Loucy (cell line): Measurements from ENCODE around the gene DDN.

Source experiments
- H2AFZ ChIP-seq: fragments of 200-600 bp; sonication (generic); 2 replicates; pipeline ENCODE4 v1.6.0; 2016; ENCODE audit warnings: antibody characterized with exemption, mild to moderate bottlenecking, low read length, moderate library complexity
- H3F3A ChIP-seq: fragments of 200-600 bp; 2 replicates; pipeline ENCODE4 v1.6.0; 2016; ENCODE audit warnings: antibody characterized with exemption, low read depth, mild to moderate bottlenecking
- H3K27me3 ChIP-seq: fragments of 200-600 bp; sonication (generic); 2 replicates; pipeline ENCODE4 v1.6.1; 2014; ENCODE audit warnings: low read length, mild to moderate bottlenecking; ENCODE audit not compliant: insufficient read depth, poor library complexity, severe bottlenecking
- H3K36me3 ChIP-seq: fragments of 200-600 bp; sonication (generic); 2 replicates; pipeline ENCODE4 v1.6.1; 2016; ENCODE audit warnings: low read length; ENCODE audit not compliant: insufficient read depth
- H3K4me1 ChIP-seq: fragments of 200-600 bp; sonication (generic); 2 replicates; pipeline ENCODE4 v1.5.1; 2014; ENCODE audit warnings: low read length, mild to moderate bottlenecking; ENCODE audit not compliant: insufficient read depth, poor library complexity, severe bottlenecking
- H3K4me2 ChIP-seq: fragments of 200-600 bp; sonication (generic); 2 replicates; pipeline ENCODE4 v1.6.0; 2014; ENCODE audit warnings: antibody characterized with exemption, low read length, low read depth, mild to moderate bottlenecking; ENCODE audit not compliant: poor library complexity, severe bottlenecking
- H3K4me3 ChIP-seq: fragments of 200-600 bp; sonication (generic); 2 replicates; pipeline ENCODE4 v1.5.1; 2014; ENCODE audit warnings: low read length, mild to moderate bottlenecking, mixed read lengths; ENCODE audit not compliant: poor library complexity, severe bottlenecking
- H3K79me2 ChIP-seq: fragments of 200-600 bp; sonication (generic); 2 replicates; pipeline ENCODE4 v1.6.1; 2014; ENCODE audit warnings: low read length; ENCODE audit not compliant: insufficient read depth
- H3K9ac ChIP-seq: fragments of 200-600 bp; sonication (generic); 2 replicates; pipeline ENCODE4 v1.6.0; 2014; ENCODE audit warnings: mild to moderate bottlenecking, low read depth, low read length, moderate library complexity; ENCODE audit not compliant: poor library complexity, severe bottlenecking
- H3K9me2 ChIP-seq: fragments of 200-600 bp; sonication (generic); replicated peaks from 2 replicates; pipeline ENCODE4 v1.6.1; 2016; ENCODE audit warnings: low read depth, low read length, mixed read lengths
- H3K9me3 ChIP-seq: fragments of 200-600 bp; sonication (generic); 2 replicates; pipeline ENCODE4 v1.6.1; 2014; ENCODE audit warnings: mild to moderate bottlenecking, antibody characterized with exemption, low read length, low read depth; ENCODE audit not compliant: insufficient read depth
- H4K20me1 ChIP-seq: fragments of 200-600 bp; sonication (generic); 2 replicates; pipeline ENCODE4 v1.6.0; 2014; ENCODE audit warnings: antibody characterized with exemption, low read length, mild to moderate bottlenecking; ENCODE audit not compliant: insufficient read depth, poor library complexity, severe bottlenecking
- CTCF ChIP-seq: fragments of 200-600 bp; sonication (generic); conservative IDR thresholded peaks from 2 replicates; pipeline ENCODE4 v1.5.1; 2014; ENCODE audit warnings: mild to moderate bottlenecking, antibody characterized with exemption, low read length
- EZH2phosphoT487 ChIP-seq: fragments of 200-600 bp; IDR thresholded peaks from 2 replicates; pipeline ENCODE4 v1.6.1; 2018; ENCODE audit warnings: antibody characterized with exemption, mild to moderate bottlenecking, moderate library complexity, borderline replicate concordance

DDN gene

GRCh38 chr12:48960834-48961233, 38.3 kb downstream of the DDN start:
- H3K9me3 ChIP-seq = no peaks in the 10 kb centered on the region
- no peak overlapping the region for H3K4me2 ChIP-seq
- TF ChIP-seq EZH2phosphoT487 = no peak
- TF ChIP-seq CTCF = no peak
- H4K20me1 ChIP-seq = peaks cover 4% of the 10 kb centered on the region
- peaks cover 4% of the 10 kb centered on the region for H3K4me1 ChIP-seq
- no peak overlapping the region for H3K4me3 ChIP-seq
- no peaks in the 10 kb centered on the region for H3K36me3 ChIP-seq
- no peaks in the 10 kb centered on the region for H3F3A ChIP-seq
- H3K79me2 ChIP-seq = peaks cover 14% of the 10 kb centered on the region
- no peaks in the 10 kb centered on the region for H3K9me2 ChIP-seq
- H2AFZ ChIP-seq = no peak overlapping the region
- H3K9ac ChIP-seq = no peak overlapping the region
- no peaks in the 10 kb centered on the region for H3K27me3 ChIP-seq

- Histone ChIP-seq H3K79me2 (peaks cover 42% of the 10 kb centered on the region), H2AFZ (peak overlapping the region; percentile 87), H3K36me3 (no peaks in the 10 kb centered on the region), H3K4me1 (peaks cover 30% of the 10 kb centered on the region), H3K9ac (peak overlapping the region; percentile 93), H3K9me3 (no peaks in the 10 kb centered on the region), H3F3A (no peaks in the 10 kb centered on the region), H3K4me2 (peak overlapping the region; percentile 91), H3K27me3 (no peaks in the 10 kb centered on the region), H3K4me3 (peak overlapping the region; percentile 93), H4K20me1 (peaks cover 30% of the 10 kb centered on the region), H3K9me2 (no peaks in the 10 kb centered on the region)
- TF ChIP-seq CTCF (no peak), EZH2phosphoT487 (no peak)
Measured at GRCh38 chr12:48958049-48958388, 41.2 kb downstream of the DDN start.

GRCh38 chr12:48957141-48958048, 41.8 kb downstream of the DDN start, which contains the start of gene ARF3:
ARF3 (minus strand) TSS chr12:48957487; CDS start chr12:48941095, 16,392 bp downstream.
- H3F3A ChIP-seq = no peaks in the 10 kb centered on the region
- no peak for TF ChIP-seq CTCF
- peak within 1 kb of the TSS; percentile 93 for H3K9ac ChIP-seq
- H4K20me1 ChIP-seq = peaks cover 32% of the 10 kb centered on the region
- H3K9me3 ChIP-seq = no peaks in the 10 kb centered on the region
- peak within 1 kb of the TSS; percentile 87 for H2AFZ ChIP-seq
- H3K4me2 ChIP-seq = peak within 1 kb of the TSS; percentile 91
- H3K79me2 ChIP-seq = peaks cover 48% of the 10 kb centered on the region
- H3K27me3 ChIP-seq = no peaks in the 10 kb centered on the region
- peaks cover 36% of the 10 kb centered on the region for H3K4me1 ChIP-seq
- no peaks in the 10 kb centered on the region for H3K36me3 ChIP-seq
- peak within 1 kb of the TSS; percentile 93 for H3K4me3 ChIP-seq
- H3K9me2 ChIP-seq = no peaks in the 10 kb centered on the region
